ENCODE data around the gene FBXO24. TPM values are rescaled to one million over a fixed set of nuclear protein-coding genes. Genes with fewer than 3 reads are reported as not detected.

Gene FBXO24
- total and polyA plus RNA-seq, 10 of the 15 experiments (the other 5 are each of a cell fraction or from before 2014, with no cell fraction given): 0.11 to 0.96 (median 0.27) TPM; not detected in 4

GRCh38 chr7:100630066-100630465, 43.9 kb downstream of the FBXO24 start:
- ChIA-PET RAD21 (ENCODE audit: unreplicated experiment) (interaction anchor here (0.8 kb wide), 1 partner anchor 18 kb away, joined by 3 read pairs; the partner anchor contains the start of gene MOSPD3), CTCF (interaction anchor here (0.8 to 2.6 kb wide), 6 partner anchors 9 to 76 kb away, joined by 3 to 11 read pairs (median 4); partner anchors contain the start of gene POP7), SMC1A (ENCODE audit: uncharacterized antibody, unreplicated experiment) (no interaction called here), POLR2A (no interaction called here)
- H2AFZ ChIP-seq (ENCODE audit: control insufficient read depth, low read depth, low read length): no peak overlapping the region
- no peak for ATAC-seq
- H3K9ac ChIP-seq (ENCODE audit: control insufficient read depth, insufficient read depth, low read length): no peak overlapping the region
- BruUV-seq (replicated peaks): no TSS peak
- no peaks in the 10 kb centered on the region for H3K79me2 ChIP-seq (ENCODE audit: control insufficient read depth, insufficient read depth, low read length)
- H3K4me1 ChIP-seq (ENCODE audit: control insufficient read depth, insufficient read depth, low read length): peaks cover 14% of the 10 kb centered on the region
- DNase-seq (ENCODE audit: low read depth, low spot score): no peak
- TF ChIP-seq GABPA (IDR thresholded peaks at IDR 0.05; ENCODE audit: low read depth) (no peak), SMARCA5 (IDR thresholded peaks at IDR 0.05) (no peak), E2F4 (IDR thresholded peaks at IDR 0.05; ENCODE audit: low read depth, low read length) (no peak), BACH1 (IDR thresholded peaks at IDR 0.05; ENCODE audit: borderline replicate concordance) (no peak), NR2C1 (IDR thresholded peaks at IDR 0.05) (no peak), NFIC (IDR thresholded peaks at IDR 0.05; ENCODE audit: low read depth, low read length) (no peak), JUNB (IDR thresholded peaks at IDR 0.05) (no peak), IRF3 (IDR thresholded peaks at IDR 0.05) (no peak), CEBPB (IDR thresholded peaks at IDR 0.05; ENCODE audit: borderline replicate concordance in 1 of 2, low read depth in 2 of 2, low read length in 2 of 2) (no peak), RAD21 (IDR thresholded peaks at IDR 0.05; ENCODE audit: insufficient read depth, low read depth, low read length) (no peak), PAX8 (IDR thresholded peaks at IDR 0.05) (no peak), IRF5 (IDR thresholded peaks at IDR 0.05; ENCODE audit: borderline replicate concordance) (no peak), SRF (IDR thresholded peaks at IDR 0.05; ENCODE audit: low read depth in 2 of 2, low read length in 2 of 2) (no peak), TCF12 (IDR thresholded peaks at IDR 0.05; ENCODE audit: low read depth, low read length) (no peak)
- H4K20me1 ChIP-seq (ENCODE audit: control insufficient read depth, insufficient read depth): no peaks in the 10 kb centered on the region
- no peaks in the 10 kb centered on the region; a peak in 2 of 4 replicates for H3K27me3 ChIP-seq (replicated peaks in 1 of 2; ENCODE audit: control insufficient read depth in 2 of 2, insufficient read depth in 2 of 2, low read length in 1 of 2)
- H3K4me3 ChIP-seq: no peak overlapping the region
- no peak for FAIRE-seq
- no peaks in the 10 kb centered on the region for H3K36me3 ChIP-seq (ENCODE audit: control insufficient read depth in 2 of 2, insufficient read depth in 2 of 2, low read length in 1 of 2)
- intact Hi-C loops (cut with micrococcal nuclease; ENCODE audit: unreplicated experiment) (loop anchor here (5.0 kb wide), 2 partner anchors 62 to 77 kb away; partner anchors contain the start of genes GIGYF1 and POP7), in situ Hi-C loops (cut with MboI) (no loop called here)
- no peak overlapping the region for H3K4me2 ChIP-seq (ENCODE audit: control insufficient read depth, insufficient read depth)
- no peak overlapping the region for H3K27ac ChIP-seq (ENCODE audit: control insufficient read depth, insufficient read depth)
- no peaks in the 10 kb centered on the region for H3K9me3 ChIP-seq (replicated peaks; ENCODE audit: control insufficient read depth, insufficient read depth, low read length)
- WGBS (ENCODE audit: insufficient coverage, insufficient replicate concordance, low lambda C conversion rate, missing lambda C conversion rate): 84% methylated on average over 4 of the region's 4 CpGs

All from GM12878 (cell line).